Breast epithelium (tissue), 4 donors: ENCODE results near the gene PRKAR1B. TPM values are rescaled to one million over a fixed set of nuclear protein-coding genes. Genes with fewer than 3 reads are reported as not detected.

ENCODE experiments used
- DNase-seq, 2 donors: peaks; one replicate each; pipeline ENCODE4 v3.0.0-alpha.2; 2019; ENCODE audit warnings: low spot score in 2 of 2
- H3K27ac ChIP-seq, 2 donors: fragments of 200-600 bp; sonication (generic) in 1 of 2; one replicate each; pipeline ENCODE4 v1.5.1; 2016 to 2019; ENCODE audit warnings: mild to moderate bottlenecking in 1 of 2
- H3K27me3 ChIP-seq, 2 donors: fragments of 200-600 bp; sonication (generic) in 1 of 2; one replicate each; pipeline versions ENCODE4 v1.5.1 to v1.6.0; 2017 to 2019; ENCODE audit warnings: control low read depth in 1 of 2, mild to moderate bottlenecking in 1 of 2
- H3K36me3 ChIP-seq: fragments of 200-600 bp; one replicate; pipeline ENCODE4 v1.5.1; 2019
- H3K4me1 ChIP-seq, 2 donors: fragments of 200-600 bp; sonication (generic); one replicate each; pipeline ENCODE4 v1.5.1; 2016 to 2019; ENCODE audit warnings: control low read depth in 1 of 2
- H3K4me3 ChIP-seq, 3 donors: fragments of 200-600 bp; sonication (generic); 1 replicate in 2 of 3; 2 replicates in 1 of 3; pipeline ENCODE4 v1.5.1; 2016 to 2019; ENCODE audit warnings: mild to moderate bottlenecking in 3 of 3, moderate library complexity in 2 of 3
- H3K9me3 ChIP-seq, 2 donors: fragments of 200-600 bp; sonication (generic) in 1 of 2; one replicate each; pipeline ENCODE4 v1.5.1; 2016 to 2019; ENCODE audit warnings: control low read depth in 1 of 2
- CTCF ChIP-seq, 3 donors: fragments of 450-650 bp; IDR thresholded peaks; one replicate each; pipeline ENCODE4 v1.5.1; 2016 to 2017; ENCODE audit warnings: antibody characterized with exemption in 3 of 3, mild to moderate bottlenecking in 3 of 3, moderate library complexity in 3 of 3
- POLR2A ChIP-seq: fragments of 450-650 bp; IDR thresholded peaks from one replicate; pipeline ENCODE4 v1.6.1; 2016; ENCODE audit warnings: antibody characterized with exemption, mild to moderate bottlenecking, moderate library complexity
- POLR2AphosphoS5 ChIP-seq, 3 donors: sonication (generic); formaldehyde crosslinking; IDR thresholded peaks; one replicate each; pipeline ENCODE4 v1.6.1; 2017; ENCODE audit warnings: antibody characterized with exemption in 3 of 3
- intact Hi-C: fragments of 100-400 bp; cut with DNase I; formaldehyde crosslinking; loops from one replicate; pipeline ENCODE4 v1.15.1; 2023; ENCODE audit warnings: low total_unique reads
- total RNA-seq, 3 donors: library from RNA; depleted of rRNA; stranded (reverse); fragments of >200 nt; gene quantifications; one replicate each; pipeline ENCODE4 v1.1.0, GENCODE V29; 2016

Gene PRKAR1B
- total RNA-seq, 3 donors from 2014 or later: 3.7 to 10.5 (median 7.9) TPM

GRCh38 chr7:512541-513311, 214.4 kb downstream of the PRKAR1B start:
- Histone ChIP-seq H3K4me3 (peak overlapping the region in 2 of 3 donors; percentile 43 to 76), H3K27ac (peak overlapping the region; percentile 84 to 86), H3K27me3 (no peaks in the 10 kb centered on the region), H3K9me3 (no peaks in the 10 kb centered on the region), H3K4me1 (peaks cover 0 to 3% of the 10 kb centered on the region in 2 donors), H3K36me3 (no peaks in the 10 kb centered on the region)
- intact Hi-C loops: no loop called here
- DNase-seq: peak in 1 of 2 donors; percentile 69
- TF ChIP-seq CTCF (IDR thresholded peaks at IDR 0.05): no peak
- TF ChIP-seq POLR2A: no peak
- TF ChIP-seq POLR2AphosphoS5 (IDR thresholded peaks at IDR 0.05): no peak

- intact Hi-C loops: no loop called here
- peaks cover 0 to 3% of the 10 kb centered on the region in 2 donors for H3K4me1 ChIP-seq
- peak overlapping the region; percentile 84 to 86 for H3K27ac ChIP-seq
- H3K27me3 ChIP-seq: no peaks in the 10 kb centered on the region
- no peak for TF ChIP-seq CTCF (IDR thresholded peaks at IDR 0.05)
- TF ChIP-seq POLR2AphosphoS5 (IDR thresholded peaks at IDR 0.05): no peak
- no peak for TF ChIP-seq POLR2A
- H3K9me3 ChIP-seq: no peaks in the 10 kb centered on the region
- no peaks in the 10 kb centered on the region for H3K36me3 ChIP-seq
- H3K4me3 ChIP-seq: peak overlapping the region in 2 of 3 donors; percentile 43 to 76
- no peak for DNase-seq
Measured at GRCh38 chr7:512146-512510, 215.0 kb downstream of the PRKAR1B start.

DNA sequence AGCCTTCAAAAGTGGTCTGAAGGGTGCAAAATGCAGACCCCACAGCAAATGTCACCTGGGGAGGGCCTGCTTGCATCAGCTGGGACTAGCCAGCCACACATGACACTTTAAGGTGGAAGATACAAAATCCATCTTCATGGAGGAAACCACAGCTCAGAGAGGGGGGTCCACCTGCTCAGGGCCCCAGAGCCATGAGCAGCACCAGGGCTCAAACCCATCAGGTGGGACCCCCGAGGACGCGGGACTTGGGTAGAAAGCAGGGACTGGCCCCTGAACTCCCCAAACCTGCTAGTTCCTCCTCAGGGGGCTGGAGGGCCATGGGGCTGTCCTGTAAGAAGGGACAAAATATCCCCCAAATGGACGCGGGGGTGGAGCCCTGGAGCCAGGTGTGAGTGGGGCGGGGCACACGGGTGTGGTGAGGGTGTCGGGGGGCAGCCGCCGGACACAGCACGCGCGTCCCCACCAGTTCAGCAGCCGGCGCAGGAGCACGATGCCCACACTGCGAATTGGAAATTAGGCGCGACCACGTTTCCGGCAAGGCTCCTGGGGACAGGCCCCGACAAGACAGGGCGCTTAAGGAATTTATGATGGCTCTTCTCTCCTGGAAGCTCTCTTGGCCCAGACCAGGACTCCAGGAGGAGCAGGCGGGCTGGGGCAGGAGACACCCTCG, 215.5 kb downstream of the PRKAR1B start:
- peaks cover 0 to under 1% of the 10 kb centered on the region in 2 donors for H3K4me1 ChIP-seq
- H3K9me3 ChIP-seq: no peaks in the 10 kb centered on the region
- intact Hi-C loops: no loop called here
- peak overlapping the region; percentile 84 to 86 for H3K27ac ChIP-seq
- peak in 1 of 2 donors; percentile 73 for DNase-seq
- no peaks in the 10 kb centered on the region for H3K27me3 ChIP-seq
- TF ChIP-seq CTCF (IDR thresholded peaks at IDR 0.05) (no peak), POLR2A (no peak), POLR2AphosphoS5 (IDR thresholded peaks at IDR 0.05) (peak in 1 of 3 donors; percentile 12)
- H3K36me3 ChIP-seq: no peaks in the 10 kb centered on the region
- H3K4me3 ChIP-seq: peak overlapping the region in 1 of 3 donors; percentile 43

DNA sequence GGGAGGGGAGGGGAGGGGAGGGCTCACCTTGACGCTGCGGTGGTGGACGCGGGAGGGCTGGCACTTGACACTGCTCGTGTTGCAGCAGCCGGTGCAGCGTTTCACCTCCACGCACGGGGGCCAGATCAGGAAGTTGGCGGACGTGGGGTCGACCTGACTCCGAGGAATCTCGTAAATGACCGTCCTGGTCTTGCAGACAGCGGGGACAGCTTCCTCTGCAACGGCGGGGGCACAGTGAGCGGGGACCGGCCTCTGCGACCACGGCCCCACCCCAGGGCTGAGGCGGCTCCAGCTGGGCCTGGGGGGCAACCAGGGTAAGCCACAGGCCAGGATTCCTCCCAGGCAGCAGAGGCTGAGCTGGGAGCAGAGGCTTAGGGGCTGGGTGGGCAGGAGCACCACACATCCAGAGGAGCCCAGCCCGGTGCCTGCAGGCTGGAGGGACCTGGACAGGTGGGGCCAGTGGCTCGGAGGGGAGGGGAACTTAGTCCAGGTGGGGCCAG, 216.2 kb downstream of the PRKAR1B start:
- DNase-seq: no peak
- no peaks in the 10 kb centered on the region for H3K27me3 ChIP-seq
- H3K27ac ChIP-seq: peak overlapping the region in 1 of 2 donors; percentile 86
- H3K4me1 ChIP-seq: no peaks in the 10 kb centered on the region
- intact Hi-C loops: no loop called here
- no peaks in the 10 kb centered on the region for H3K9me3 ChIP-seq
- H3K36me3 ChIP-seq: no peaks in the 10 kb centered on the region
- no peak overlapping the region for H3K4me3 ChIP-seq
- TF ChIP-seq CTCF (IDR thresholded peaks at IDR 0.05): no peak
- TF ChIP-seq POLR2A: no peak

- Histone ChIP-seq H3K9me3 (no peaks in the 10 kb centered on the region), H3K27ac (peak overlapping the region; percentile 29 to 69), H3K4me1 (no peaks in the 10 kb centered on the region), H3K27me3 (no peaks in the 10 kb centered on the region), H3K36me3 (no peaks in the 10 kb centered on the region), H3K4me3 (no peak overlapping the region)
- intact Hi-C loops: no loop called here
- no peak for DNase-seq
- no peak for TF ChIP-seq POLR2A
- TF ChIP-seq POLR2AphosphoS5 (IDR thresholded peaks at IDR 0.05): no peak
- TF ChIP-seq CTCF (IDR thresholded peaks at IDR 0.05): no peak
Measured at GRCh38 chr7:510131-510481, 217.0 kb downstream of the PRKAR1B start.
